Inflammatory macrophage treated with lipopolysaccharide for 1 hour (primary cell): ENCODE measurements around the gene UGT1A6.

Source experiments
- DNase-seq, 2 donors: peaks; one replicate each; pipeline ENCODE4 v3.0.0-alpha.2; 2020 to 2022

UGT1A6 gene

GRCh38 chr2:233772153-233772552 is 79.5 kb downstream of the UGT1A6 start:
- no peak for DNase-seq

DNA sequence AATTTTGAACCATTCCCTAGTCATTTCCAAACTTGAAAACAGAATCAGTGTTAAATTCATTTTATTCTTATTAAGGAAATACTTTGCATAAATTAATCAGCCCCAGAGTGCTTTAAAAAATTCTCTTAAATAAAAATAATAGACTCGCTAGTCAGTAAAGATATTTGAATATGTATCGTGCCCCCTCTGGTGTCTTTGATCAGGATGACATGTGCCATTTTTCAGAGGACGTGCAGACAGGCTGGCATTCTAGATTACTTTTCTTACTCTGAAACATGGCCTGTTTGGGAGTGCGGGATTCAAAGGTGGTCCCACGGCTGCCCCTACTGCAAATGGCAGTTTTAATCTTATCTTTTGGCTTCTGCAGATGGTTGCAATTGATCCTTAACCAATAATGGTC is 79.9 kb downstream of the UGT1A6 start:
- DNase-seq = no peak

DNA sequence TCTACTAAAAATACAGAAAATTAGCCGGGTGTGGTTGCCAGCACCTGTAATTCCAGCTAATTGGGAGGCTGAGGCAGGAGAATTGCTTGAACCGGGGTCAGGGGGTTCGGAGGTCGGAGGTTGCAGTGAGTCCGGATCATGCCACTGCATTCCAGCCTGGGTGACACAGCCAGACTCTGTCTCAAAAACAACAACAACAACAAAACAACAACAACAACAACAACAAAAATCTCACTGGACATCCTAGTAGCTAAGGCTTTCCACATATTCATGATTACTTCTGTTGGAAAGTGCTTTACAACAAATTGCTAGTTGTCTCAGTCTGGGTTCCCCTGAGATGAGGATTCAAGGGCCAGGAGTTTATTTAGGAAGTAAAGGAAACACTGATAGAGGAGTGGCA is 81.2 kb downstream of the UGT1A6 start:
- no peak for DNase-seq

- no peak for DNase-seq
These were observed 82.7 kb downstream of the UGT1A6 start for GRCh38 chr2:233775414-233775813.

DNA sequence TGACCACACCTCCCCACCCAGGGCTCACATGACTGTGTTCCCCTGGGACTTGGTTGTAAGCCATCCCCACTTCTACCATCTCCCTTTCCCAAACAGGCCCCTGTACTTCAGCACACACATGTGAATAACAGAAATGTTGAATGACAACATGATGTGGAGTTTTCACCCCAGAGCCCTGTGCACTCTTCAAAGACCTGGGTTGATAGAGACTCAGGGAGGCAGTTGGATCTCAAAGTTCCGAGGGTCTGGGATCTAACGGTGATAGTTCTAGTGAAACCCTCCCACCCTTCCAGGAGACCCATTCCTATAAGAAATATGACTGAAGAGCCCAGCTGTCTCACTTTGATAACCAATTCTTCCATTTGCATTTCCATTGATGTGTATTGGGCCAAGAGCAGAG is 85.3 kb downstream of the UGT1A6 start, which contains the start of gene MROH2A:
MROH2A (plus strand) TSS at position 301 of the 400 bp plus-strand sequence. CDS start 1,029 bp downstream, outside the sequence.
- DNase-seq = no peak

DNA sequence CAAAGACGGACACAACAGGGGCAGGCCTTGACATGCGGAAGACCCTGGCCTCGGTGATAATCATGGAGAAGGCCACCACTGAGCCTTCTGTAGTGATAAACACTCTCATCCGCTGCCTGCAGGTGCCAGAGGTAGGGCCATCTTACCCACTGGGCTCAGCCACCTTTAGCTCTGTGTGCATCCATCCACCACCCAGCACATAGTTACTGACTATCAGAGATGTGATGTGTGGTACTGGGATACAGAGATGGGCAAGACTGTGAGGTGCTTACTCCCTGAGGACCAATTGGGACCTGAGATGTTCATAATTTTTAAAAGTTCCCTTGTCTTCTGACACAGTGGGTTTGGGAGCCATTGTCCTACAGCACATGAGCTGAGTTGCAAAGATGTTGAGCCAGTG is 87.0 kb downstream of the UGT1A6 start:
- no peak for DNase-seq

GRCh38 chr2:233780771-233781170 is 88.1 kb downstream of the UGT1A6 start:
- no peak for DNase-seq

- no peak for DNase-seq
These were observed 96.9 kb downstream of the UGT1A6 start for GRCh38 chr2:233789554-233789953.

- DNase-seq = no peak
These were observed 98.6 kb downstream of the UGT1A6 start for GRCh38 chr2:233791151-233791882.

DNA sequence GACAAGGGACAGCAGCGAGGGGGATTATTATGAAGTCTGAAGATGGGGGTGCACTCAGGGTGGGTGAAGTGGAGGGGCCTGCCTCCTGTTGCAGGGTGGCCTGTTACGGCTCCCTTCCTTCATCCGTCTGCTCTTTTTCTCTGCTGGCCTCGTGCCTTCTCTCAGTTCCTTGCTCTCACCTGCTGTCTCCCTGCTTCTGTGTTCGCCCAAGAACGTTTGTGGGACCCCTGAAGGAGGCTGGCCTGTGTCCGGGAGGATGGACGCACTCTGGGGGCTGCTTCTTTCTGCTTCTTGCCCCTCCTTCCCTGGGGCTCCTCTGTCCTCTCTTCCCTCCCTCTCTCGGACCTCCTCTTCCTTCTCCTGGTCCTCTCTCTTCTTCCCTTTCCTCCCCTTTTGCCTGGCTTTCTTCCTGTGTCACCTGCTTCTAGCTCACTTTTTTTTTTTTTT is 99.2 kb downstream of the UGT1A6 start:
- DNase-seq = no peak

DNA sequence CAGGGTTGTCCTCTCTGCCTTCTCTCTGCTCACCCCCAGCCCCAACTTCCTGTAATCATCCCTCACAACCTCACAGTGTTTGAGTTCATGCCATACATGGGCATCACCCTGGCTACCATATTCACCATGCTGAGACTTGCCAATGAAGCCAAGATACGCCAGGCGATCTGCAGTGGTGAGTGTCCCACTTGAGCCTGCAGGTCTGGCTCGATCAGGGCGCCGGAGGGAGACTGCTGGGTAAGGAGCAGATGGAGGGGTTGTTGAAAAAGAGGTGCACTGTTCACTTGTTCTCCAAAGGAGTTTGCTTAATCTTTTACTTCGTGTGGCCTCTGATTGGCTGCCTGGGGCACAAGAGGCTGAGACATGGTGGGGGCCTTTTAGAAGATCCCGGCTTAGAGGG is 100.0 kb downstream of the UGT1A6 start:
- DNase-seq = no peak

GRCh38 chr2:233793465-233794127 is 100.9 kb downstream of the UGT1A6 start:
- no peak for DNase-seq

DNA sequence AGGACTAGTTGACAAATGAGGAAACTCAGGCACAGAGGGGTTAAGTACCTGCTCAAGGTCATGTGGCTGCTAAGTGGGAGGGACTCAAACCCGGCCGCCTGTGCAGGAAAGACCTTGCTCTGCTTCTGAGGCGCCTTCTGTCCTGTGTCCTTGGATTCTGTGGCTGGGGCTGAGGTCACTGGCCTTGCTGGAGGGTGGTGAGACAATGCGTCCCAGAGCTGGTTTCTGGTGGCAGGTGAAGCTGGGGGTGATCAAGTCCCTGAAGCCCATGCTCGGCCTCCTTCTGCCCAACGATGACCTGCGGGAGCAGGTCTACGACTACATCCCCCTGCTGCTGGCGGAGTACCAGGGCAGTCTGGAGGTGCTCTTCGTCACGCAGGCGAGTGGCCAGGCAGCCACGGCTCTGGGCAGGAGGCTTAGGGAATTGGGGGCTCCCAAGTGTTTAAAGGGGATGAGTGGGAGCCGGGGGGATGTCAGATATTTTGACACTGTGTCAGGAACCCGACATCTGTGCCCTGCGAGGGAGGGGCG is 101.5 kb downstream of the UGT1A6 start:
- no peak for DNase-seq

DNA sequence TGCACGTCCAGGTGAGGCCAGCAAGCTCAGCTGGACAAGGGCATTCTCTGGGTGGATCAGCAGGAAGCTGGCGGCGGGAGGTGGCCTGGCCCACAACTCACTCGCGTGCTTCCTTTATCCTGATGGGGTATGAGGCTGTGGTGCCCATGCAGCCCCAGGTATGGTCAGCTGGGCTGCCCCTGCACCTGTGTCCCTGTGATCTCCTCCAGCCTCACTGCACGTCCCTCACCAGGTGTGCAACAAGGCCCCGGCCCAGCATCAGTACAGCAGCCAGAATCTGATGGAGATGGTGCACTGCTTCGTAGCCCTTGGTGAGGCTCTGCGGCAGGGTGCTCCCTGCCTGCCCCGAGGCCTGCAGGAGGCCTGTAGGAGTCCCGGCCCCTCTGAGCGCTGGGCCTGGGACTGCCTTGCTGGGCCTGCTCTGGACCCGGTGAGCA is 103.1 kb downstream of the UGT1A6 start:
- DNase-seq = no peak

- DNase-seq = no peak
These were observed 103.6 kb downstream of the UGT1A6 start for GRCh38 chr2:233796254-233796653.

- no peak for DNase-seq
These were observed 105.8 kb downstream of the UGT1A6 start for GRCh38 chr2:233798335-233799086.

GRCh38 chr2:233799087-233799665 is 106.5 kb downstream of the UGT1A6 start:
- DNase-seq = no peak

DNA sequence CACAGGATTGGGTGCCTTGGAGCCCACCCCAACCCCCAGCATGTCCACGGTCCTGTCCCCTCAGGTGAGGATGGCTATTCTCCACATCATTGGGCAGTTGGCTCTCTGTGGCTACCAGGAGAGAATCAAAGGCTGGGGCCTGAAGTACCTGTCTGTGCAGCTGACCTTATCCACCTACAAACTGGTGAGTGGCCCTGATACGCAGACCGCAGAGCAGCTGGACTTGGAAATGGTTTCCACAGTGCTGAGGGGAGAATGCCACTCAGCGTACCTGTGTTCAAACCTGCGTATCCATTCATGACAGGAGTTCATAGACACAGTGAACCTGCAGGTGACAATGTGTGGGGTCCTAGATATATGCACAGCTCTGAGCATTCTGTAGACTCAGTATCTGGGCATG is 107.0 kb downstream of the UGT1A6 start:
- no peak for DNase-seq

GRCh38 chr2:233800208-233800607 is 107.5 kb downstream of the UGT1A6 start:
- no peak for DNase-seq

- DNase-seq = no peak
These were observed 108.9 kb downstream of the UGT1A6 start for GRCh38 chr2:233801357-233802131.

DNA sequence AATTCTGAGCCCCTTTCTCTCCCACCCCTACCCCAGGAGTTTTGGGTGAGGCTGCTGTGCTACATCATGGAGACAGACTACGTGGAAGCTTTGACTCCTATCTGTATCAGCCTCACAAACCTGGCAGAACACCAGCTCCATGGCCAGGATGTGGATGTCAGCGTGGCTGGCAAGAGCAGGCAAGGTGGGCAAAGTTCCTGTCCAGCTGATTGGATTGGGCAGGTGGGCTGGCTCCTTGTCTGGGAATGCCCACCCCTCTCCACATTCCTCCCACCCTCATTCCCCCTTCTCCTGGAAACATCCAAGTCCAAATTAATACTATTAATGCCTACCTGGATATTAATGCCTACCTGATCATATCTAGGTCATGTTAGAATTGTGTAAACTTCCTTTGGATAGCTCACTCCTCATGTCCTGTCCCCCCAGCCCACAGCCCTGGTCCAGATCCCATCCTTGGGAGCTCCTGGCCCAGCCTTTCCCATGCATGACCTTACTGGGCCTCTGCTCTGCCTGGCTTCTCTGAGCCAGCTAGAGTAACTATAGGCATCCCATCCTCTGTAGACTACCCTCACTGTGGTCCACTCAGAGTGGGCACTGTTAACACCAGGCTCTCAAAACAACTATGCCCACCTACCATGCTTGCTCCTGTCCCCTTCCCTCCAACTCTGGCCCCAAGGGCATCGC is 109.6 kb downstream of the UGT1A6 start:
- DNase-seq = no peak
